ENCODE data around the gene TPST2. TPM values are rescaled to one million over a fixed set of nuclear protein-coding genes. Genes with fewer than 3 reads are reported as not detected.

Gene TPST2
- polyA plus RNA-seq, 2 of the 4 experiments (the other 2 are of a cell fraction): 10.3 to 10.5 TPM

DNA sequence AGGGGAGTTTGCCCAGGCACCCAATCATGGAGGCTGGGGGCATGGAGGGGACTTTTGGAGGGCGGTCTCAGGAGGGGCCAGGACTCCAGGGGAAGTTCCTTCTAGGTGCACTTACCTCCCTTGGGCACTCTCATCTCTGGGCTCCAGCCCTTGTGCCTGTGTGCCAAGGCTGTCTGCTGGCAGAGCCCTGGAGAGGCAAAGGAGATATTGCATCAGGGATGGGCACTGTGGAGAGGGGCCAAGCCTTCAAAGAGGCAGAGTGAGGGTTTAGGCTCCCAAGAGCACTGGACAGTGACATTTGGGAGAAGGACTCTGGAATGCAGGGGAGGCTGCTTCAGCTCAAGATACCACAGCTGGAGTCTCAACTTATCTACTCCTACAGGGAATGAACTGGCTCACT, 45.4 kb downstream of the TPST2 start:
- H3K4me3 ChIP-seq: no peak overlapping the region
- no peak overlapping the region for H3K4me2 ChIP-seq
- POLR2A ChIA-PET: no interaction called here
- H3K27ac ChIP-seq: no peak overlapping the region
- no peaks in the 10 kb centered on the region for H3K9me3 ChIP-seq
- TF ChIP-seq SREBF2 (IDR thresholded peaks at IDR 0.05): no peak
- DNase-seq (ENCODE audit: low read depth in 1 of 2, low spot score in 1 of 2) (no peak), ATAC-seq (no peak), FAIRE-seq (no peak)
- no peaks in the 10 kb centered on the region for H3K4me1 ChIP-seq
- CTCF ChIA-PET: no interaction called here
- no CpG with 5 or more reads among the region's 1 CpG for WGBS (ENCODE audit: missing lambda C conversion rate)

DNA sequence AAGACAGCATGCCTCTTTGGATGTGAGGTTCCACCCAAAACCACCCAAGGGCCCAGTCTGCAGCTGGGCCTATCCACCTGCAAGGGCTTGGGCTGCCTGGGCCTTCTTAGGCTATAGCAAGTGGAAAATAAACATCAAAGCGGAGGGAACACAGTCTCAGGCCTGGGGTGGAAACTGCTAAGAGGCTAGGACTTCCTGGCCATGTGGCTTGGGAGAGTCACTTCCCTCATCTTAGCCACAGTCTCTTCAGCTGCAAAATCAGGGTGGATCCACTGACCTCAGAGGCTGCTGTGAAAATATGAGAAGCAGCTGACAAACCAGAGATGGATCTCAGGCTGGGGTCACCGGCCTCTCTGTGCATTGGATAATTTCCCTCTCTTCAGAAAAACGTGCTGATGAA, 47.1 kb downstream of the TPST2 start:
- FAIRE-seq (no peak), ATAC-seq (no peak), DNase-seq (ENCODE audit: low read depth in 1 of 2, low spot score in 1 of 2) (no peak)
- H3K9me3 ChIP-seq: no peaks in the 10 kb centered on the region
- WGBS (ENCODE audit: missing lambda C conversion rate): 60% methylated on average over 3 of the region's 3 CpGs
- no peaks in the 10 kb centered on the region for H3K4me1 ChIP-seq
- no peak overlapping the region for H3K4me3 ChIP-seq
- ChIA-PET POLR2A (no interaction called here), CTCF (interaction anchor here (1.2 to 1.4 kb wide), 2 partner anchors 11 to 40 kb away, joined by 4 read pairs; no protein-coding TSS in a partner anchor)
- no peak overlapping the region for H3K27ac ChIP-seq
- TF ChIP-seq HDAC2 (IDR thresholded peaks at IDR 0.05) (no peak), TFCP2L1 (CRISPR knock-in tag; IDR thresholded peaks at IDR 0.05) (no peak), EHF (CRISPR knock-in tag; IDR thresholded peaks at IDR 0.05) (no peak), EP300 (IDR thresholded peaks at IDR 0.05) (no peak), ZC3H11A (IDR thresholded peaks at IDR 0.05) (no peak), KDM5A (IDR thresholded peaks at IDR 0.05) (no peak), HOXB13 (CRISPR knock-in tag; IDR thresholded peaks at IDR 0.05; ENCODE audit: low read depth) (no peak), HEYL (CRISPR knock-in tag; IDR thresholded peaks at IDR 0.05) (no peak), FOSB (CRISPR knock-in tag; IDR thresholded peaks at IDR 0.05) (no peak), ZFP36 (IDR thresholded peaks at IDR 0.05; ENCODE audit: borderline replicate concordance, partially characterized antibody) (no peak), MAFK (IDR thresholded peaks at IDR 0.05; ENCODE audit: partially characterized antibody) (no peak), RNF2 (IDR thresholded peaks at IDR 0.05; ENCODE audit: borderline replicate concordance, low read depth) (no peak)
- TF ChIP-seq, protein P1, sequence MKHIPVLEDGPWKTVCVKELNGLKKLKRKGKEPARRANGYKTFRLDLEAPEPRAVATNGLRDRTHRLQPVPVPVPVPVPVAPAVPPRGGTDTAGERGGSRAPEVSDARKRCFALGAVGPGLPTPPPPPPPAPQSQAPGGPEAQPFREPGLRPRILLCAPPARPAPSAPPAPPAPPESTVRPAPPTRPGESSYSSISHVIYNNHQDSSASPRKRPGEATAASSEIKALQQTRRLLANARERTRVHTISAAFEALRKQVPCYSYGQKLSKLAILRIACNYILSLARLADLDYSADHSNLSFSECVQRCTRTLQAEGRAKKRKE (CRISPR knock-in tag; IDR thresholded peaks at IDR 0.05; ENCODE audit: low read depth): no peak
- TF ChIP-seq, protein P2, sequence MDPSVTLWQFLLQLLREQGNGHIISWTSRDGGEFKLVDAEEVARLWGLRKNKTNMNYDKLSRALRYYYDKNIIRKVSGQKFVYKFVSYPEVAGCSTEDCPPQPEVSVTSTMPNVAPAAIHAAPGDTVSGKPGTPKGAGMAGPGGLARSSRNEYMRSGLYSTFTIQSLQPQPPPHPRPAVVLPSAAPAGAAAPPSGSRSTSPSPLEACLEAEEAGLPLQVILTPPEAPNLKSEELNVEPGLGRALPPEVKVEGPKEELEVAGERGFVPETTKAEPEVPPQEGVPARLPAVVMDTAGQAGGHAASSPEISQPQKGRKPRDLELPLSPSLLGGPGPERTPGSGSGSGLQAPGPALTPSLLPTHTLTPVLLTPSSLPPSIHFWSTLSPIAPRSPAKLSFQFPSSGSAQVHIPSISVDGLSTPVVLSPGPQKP (IDR thresholded peaks at IDR 0.05; ENCODE audit: low read depth, low read length): no peak
- H3K4me2 ChIP-seq: no peak overlapping the region

DNA sequence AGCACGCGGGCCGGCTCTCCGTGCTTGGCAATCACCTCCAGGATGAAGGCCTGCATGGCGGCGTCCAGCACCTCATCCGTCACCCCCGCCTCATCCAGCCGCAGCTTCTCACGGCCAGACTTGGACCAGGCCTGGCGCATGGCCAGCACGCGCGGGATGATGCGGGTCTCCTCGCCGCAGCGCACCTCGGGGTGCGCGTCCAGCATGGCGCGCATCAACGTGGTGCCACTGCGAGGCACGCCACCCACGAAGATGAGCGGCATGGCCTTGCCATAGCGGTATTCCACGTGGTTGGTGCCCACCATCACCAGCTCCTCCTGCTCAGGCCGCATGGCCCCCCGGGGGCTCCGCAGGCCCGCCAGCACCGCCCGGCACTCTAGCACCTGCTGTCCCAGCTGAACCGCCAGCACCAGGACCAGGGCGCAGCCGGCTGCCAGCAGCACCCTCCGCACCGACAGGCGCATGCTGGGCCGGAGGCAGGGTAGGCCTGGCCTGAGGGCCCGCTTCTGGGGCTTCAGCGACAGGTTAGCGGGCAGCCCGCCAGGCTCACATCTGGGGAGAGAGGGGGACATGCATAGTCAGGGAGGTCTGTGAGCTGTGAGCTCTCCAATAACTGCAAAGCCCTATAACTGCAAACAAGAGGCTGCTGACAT, 48.6 kb downstream of the TPST2 start:
- ChIA-PET POLR2A (no interaction called here), CTCF (no interaction called here)
- no peak for TF ChIP-seq CEBPB (IDR thresholded peaks at IDR 0.05)
- no peak for TF ChIP-seq MAFK (IDR thresholded peaks at IDR 0.05; ENCODE audit: partially characterized antibody)
- no peak for TF ChIP-seq POLR2A (IDR thresholded peaks at IDR 0.05; ENCODE audit: low read length)
- TF ChIP-seq RFX5 (IDR thresholded peaks at IDR 0.05): no peak
- no peak for TF ChIP-seq JUN (IDR thresholded peaks at IDR 0.05)
- TF ChIP-seq, protein P3, sequence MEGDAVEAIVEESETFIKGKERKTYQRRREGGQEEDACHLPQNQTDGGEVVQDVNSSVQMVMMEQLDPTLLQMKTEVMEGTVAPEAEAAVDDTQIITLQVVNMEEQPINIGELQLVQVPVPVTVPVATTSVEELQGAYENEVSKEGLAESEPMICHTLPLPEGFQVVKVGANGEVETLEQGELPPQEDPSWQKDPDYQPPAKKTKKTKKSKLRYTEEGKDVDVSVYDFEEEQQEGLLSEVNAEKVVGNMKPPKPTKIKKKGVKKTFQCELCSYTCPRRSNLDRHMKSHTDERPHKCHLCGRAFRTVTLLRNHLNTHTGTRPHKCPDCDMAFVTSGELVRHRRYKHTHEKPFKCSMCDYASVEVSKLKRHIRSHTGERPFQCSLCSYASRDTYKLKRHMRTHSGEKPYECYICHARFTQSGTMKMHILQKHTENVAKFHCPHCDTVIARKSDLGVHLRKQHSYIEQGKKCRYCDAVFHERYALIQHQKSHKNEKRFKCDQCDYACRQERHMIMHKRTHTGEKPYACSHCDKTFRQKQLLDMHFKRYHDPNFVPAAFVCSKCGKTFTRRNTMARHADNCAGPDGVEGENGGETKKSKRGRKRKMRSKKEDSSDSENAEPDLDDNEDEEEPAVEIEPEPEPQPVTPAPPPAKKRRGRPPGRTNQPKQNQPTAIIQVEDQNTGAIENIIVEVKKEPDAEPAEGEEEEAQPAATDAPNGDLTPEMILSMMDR (IDR thresholded peaks at IDR 0.05): no peak
- no peak for TF ChIP-seq NFE2L2 (conservative IDR thresholded peaks at IDR 0.05; ENCODE audit: low read length)
- TF ChIP-seq POLR2AphosphoS2 (conservative IDR thresholded peaks at IDR 0.05; ENCODE audit: low read length): no peak
- no peak for TF ChIP-seq PHF8 (IDR thresholded peaks at IDR 0.05; ENCODE audit: borderline replicate concordance, low read depth)
- TF ChIP-seq EHMT2 (IDR thresholded peaks at IDR 0.05; ENCODE audit: low read depth): no peak
- no peak for TF ChIP-seq ZFP36 (IDR thresholded peaks at IDR 0.05; ENCODE audit: borderline replicate concordance, partially characterized antibody)
- TF ChIP-seq CHD2 (IDR thresholded peaks at IDR 0.05; ENCODE audit: low read length, partially characterized antibody): no peak
- TF ChIP-seq, protein P1 (CRISPR knock-in tag; IDR thresholded peaks at IDR 0.05; ENCODE audit: low read depth): no peak
- no peak for TF ChIP-seq BHLHE40 (IDR thresholded peaks at IDR 0.05; ENCODE audit: low read depth, low read length)
- no peak for TF ChIP-seq TP53 (CRISPR knock-in tag; IDR thresholded peaks at IDR 0.05)
- 94% methylated on average over 26 of the region's 47 CpGs for WGBS (ENCODE audit: missing lambda C conversion rate)
- Histone ChIP-seq H3K4me2 (no peak overlapping the region), H3K4me1 (no peaks in the 10 kb centered on the region), H3K27ac (no peak overlapping the region), H3K9me3 (no peaks in the 10 kb centered on the region), H3K4me3 (no peak overlapping the region)
- no peak for FAIRE-seq
- ATAC-seq: no peak
- no peak for DNase-seq (ENCODE audit: low read depth in 1 of 2, low spot score in 1 of 2)
